Natural killer cell (primary cell): Measurements from ENCODE around the gene TMEM131. TPM values are rescaled to one million over a fixed set of nuclear protein-coding genes. Genes with fewer than 3 reads are reported as not detected.

Source experiments
- ATAC-seq, 3 donors: fragments of 150-1000 bp in 2 of 3; fragments of 200-7000 bp in 1 of 3; cut with Tn5 transposase; 1 replicate in 1 of 3; 2 replicates in 2 of 3; pipeline ENCODE4 v1.10.0; 2021; ENCODE audit warnings: mild to moderate bottlenecking in 2 of 3, moderate library complexity in 2 of 3
- DNase-seq, 2 donors: peaks; one replicate each; pipeline versions ENCODE4 v3.0.0 to v3.0.0-alpha.2; 2013 to 2021; ENCODE audit warnings: mixed read lengths in 1 of 2
- H3K27ac ChIP-seq: one replicate; pipeline ENCODE4 v1.5.1; 2013; ENCODE audit warnings: mild to moderate bottlenecking, low read length
- H3K27me3 ChIP-seq: one replicate; pipeline ENCODE4 v1.6.1; 2013; ENCODE audit warnings: low read length; ENCODE audit not compliant: control insufficient read depth, insufficient read depth
- H3K36me3 ChIP-seq: one replicate; pipeline ENCODE4 v1.6.1; 2013; ENCODE audit warnings: low read length; ENCODE audit not compliant: control insufficient read depth, insufficient read depth
- H3K4me1 ChIP-seq: one replicate; pipeline ENCODE4 v1.6.1; 2013; ENCODE audit warnings: low read length; ENCODE audit not compliant: control insufficient read depth, insufficient read depth
- H3K4me3 ChIP-seq: one replicate; pipeline ENCODE4 v1.5.1; 2013; ENCODE audit warnings: low read length
- H3K9me3 ChIP-seq: one replicate; pipeline ENCODE4 v1.6.1; 2013; ENCODE audit warnings: low read length; ENCODE audit not compliant: control insufficient read depth, insufficient read depth
- H3K27ac Mint-ChIP-seq, 2 donors: one replicate each; pipeline ENCODE4 v1.8.0; 2022; ENCODE audit warnings: mild to moderate bottlenecking in 2 of 2, mixed read lengths in 2 of 2, moderate library complexity in 1 of 2
- H3K27me3 Mint-ChIP-seq, 2 donors: one replicate each; pipeline ENCODE4 v1.8.0; 2022; ENCODE audit warnings: low read depth in 2 of 2, mixed read lengths in 2 of 2
- H3K36me3 Mint-ChIP-seq: one replicate; pipeline ENCODE4 v1.8.0; 2022; ENCODE audit warnings: mixed read lengths
- H3K4me1 Mint-ChIP-seq, 2 donors: one replicate each; pipeline ENCODE4 v1.8.0; 2022; ENCODE audit warnings: mixed read lengths in 2 of 2
- H3K4me3 Mint-ChIP-seq: one replicate; pipeline ENCODE4 v1.8.0; 2022; ENCODE audit warnings: mild to moderate bottlenecking, moderate library complexity, mixed read lengths
- H3K9me3 Mint-ChIP-seq, 2 donors: one replicate each; pipeline ENCODE4 v1.8.0; 2022; ENCODE audit warnings: mixed read lengths in 2 of 2
- WGBS: methylation state at CpG from one replicate; pipeline ENCODE4 v1.1.7; 2013; ENCODE audit warnings: missing lambda C conversion rate; ENCODE audit not compliant: insufficient coverage; 5-methylcytosine and 5-hydroxymethylcytosine counted together
- intact Hi-C: fragments of 100-400 bp; cut with micrococcal nuclease; formaldehyde crosslinking; loops from one replicate; pipeline ENCODE4 v1.14.2; 2022
- total RNA-seq, 4 donors: library from RNA; stranded (reverse); fragments of 120-200 nt in 1 of 4; gene quantifications; one replicate each; pipeline versions ENCODE4 v1.2.3 to v1.2.4, GENCODE V29; 2013 to 2022
- TF ChIP-seq, protein P1 (sequence below): fragments of 200-600 bp; IDR thresholded peaks from one replicate; pipeline ENCODE4 v1.8.0; 2022; ENCODE audit warnings: antibody characterized with exemption

Gene TMEM131
- total RNA-seq, 3 donors from 2014 or later (not counting 1 experiment from before 2014, with no cell fraction given), result 44.8 to 72.1 (median 67.1) TPM

DNA sequence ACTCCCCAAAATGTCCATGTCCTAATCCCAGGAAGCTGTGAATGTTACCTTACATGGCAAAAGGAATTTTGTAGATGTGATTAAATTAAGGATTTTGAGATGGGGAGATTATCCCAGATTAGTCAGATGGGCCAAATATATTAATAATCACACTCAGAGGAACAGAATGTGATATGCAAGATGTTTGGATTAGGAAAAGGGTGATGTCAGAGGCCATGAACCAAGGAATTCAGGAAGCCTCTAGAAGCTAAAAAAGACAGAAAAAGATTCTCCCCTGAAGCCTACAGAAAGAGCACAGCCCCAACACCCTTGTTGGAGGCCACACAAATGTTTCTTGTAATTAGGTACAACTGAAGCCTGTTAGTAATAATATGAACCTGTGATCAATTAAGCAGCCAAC is 13.1 kb downstream of the TMEM131 start:
- H3K9me3 ChIP-seq, result peaks cover 10% of the 10 kb centered on the region
- no peaks in the 10 kb centered on the region for H3K27me3 ChIP-seq
- H3K9me3 Mint-ChIP-seq, result no peaks in the 10 kb centered on the region
- intact Hi-C loops, result no loop called here
- H3K27ac ChIP-seq, result no peak overlapping the region
- no peak overlapping the region for H3K4me3 Mint-ChIP-seq
- H3K27ac Mint-ChIP-seq, result no peak overlapping the region
- no peaks in the 10 kb centered on the region for H3K27me3 Mint-ChIP-seq
- H3K4me1 ChIP-seq, result no peaks in the 10 kb centered on the region
- TF ChIP-seq, protein P1, sequence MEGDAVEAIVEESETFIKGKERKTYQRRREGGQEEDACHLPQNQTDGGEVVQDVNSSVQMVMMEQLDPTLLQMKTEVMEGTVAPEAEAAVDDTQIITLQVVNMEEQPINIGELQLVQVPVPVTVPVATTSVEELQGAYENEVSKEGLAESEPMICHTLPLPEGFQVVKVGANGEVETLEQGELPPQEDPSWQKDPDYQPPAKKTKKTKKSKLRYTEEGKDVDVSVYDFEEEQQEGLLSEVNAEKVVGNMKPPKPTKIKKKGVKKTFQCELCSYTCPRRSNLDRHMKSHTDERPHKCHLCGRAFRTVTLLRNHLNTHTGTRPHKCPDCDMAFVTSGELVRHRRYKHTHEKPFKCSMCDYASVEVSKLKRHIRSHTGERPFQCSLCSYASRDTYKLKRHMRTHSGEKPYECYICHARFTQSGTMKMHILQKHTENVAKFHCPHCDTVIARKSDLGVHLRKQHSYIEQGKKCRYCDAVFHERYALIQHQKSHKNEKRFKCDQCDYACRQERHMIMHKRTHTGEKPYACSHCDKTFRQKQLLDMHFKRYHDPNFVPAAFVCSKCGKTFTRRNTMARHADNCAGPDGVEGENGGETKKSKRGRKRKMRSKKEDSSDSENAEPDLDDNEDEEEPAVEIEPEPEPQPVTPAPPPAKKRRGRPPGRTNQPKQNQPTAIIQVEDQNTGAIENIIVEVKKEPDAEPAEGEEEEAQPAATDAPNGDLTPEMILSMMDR, result no peak
- peaks cover 2% of the 10 kb centered on the region for H3K36me3 ChIP-seq
- H3K36me3 Mint-ChIP-seq, result no peaks in the 10 kb centered on the region
- H3K4me3 ChIP-seq, result no peak overlapping the region
- H3K4me1 Mint-ChIP-seq, result peaks cover 50 to 54% of the 10 kb centered on the region in 2 donors
- ATAC-seq, result no peak
- no peak for DNase-seq

DNA sequence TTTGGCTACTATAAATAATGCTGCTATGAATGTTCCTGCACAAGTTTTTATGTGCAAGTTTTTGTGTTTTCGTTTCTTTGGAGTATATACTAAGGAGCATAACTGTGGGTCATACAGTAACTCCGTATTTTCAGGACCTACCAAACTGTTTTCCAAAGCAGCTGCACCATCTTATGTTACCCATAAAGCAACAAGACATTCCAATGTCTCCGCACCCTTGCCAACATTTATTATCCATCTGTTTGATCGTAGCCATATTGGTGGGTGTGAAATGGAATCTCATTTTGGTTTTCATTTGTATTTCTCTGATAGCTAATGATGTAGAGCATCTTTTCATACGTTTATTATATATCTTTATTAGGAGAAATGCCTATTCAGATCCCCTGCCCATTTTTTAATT is 13.8 kb downstream of the TMEM131 start:
- Mint-ChIP-seq H3K4me1 (peaks cover 52 to 53% of the 10 kb centered on the region in 2 donors), H3K36me3 (no peaks in the 10 kb centered on the region), H3K27ac (no peak overlapping the region), H3K9me3 (no peaks in the 10 kb centered on the region), H3K27me3 (no peaks in the 10 kb centered on the region), H3K4me3 (no peak overlapping the region)
- Histone ChIP-seq H3K27ac (no peak overlapping the region), H3K4me3 (no peak overlapping the region), H3K4me1 (no peaks in the 10 kb centered on the region), H3K36me3 (peaks cover 2% of the 10 kb centered on the region), H3K27me3 (no peaks in the 10 kb centered on the region), H3K9me3 (peaks cover 10% of the 10 kb centered on the region)
- no peak for ATAC-seq
- intact Hi-C loops, result no loop called here
- 100% methylated on average over 2 of the region's 5 CpGs for WGBS
- TF ChIP-seq, protein P1, result no peak
- no peak for DNase-seq

DNA sequence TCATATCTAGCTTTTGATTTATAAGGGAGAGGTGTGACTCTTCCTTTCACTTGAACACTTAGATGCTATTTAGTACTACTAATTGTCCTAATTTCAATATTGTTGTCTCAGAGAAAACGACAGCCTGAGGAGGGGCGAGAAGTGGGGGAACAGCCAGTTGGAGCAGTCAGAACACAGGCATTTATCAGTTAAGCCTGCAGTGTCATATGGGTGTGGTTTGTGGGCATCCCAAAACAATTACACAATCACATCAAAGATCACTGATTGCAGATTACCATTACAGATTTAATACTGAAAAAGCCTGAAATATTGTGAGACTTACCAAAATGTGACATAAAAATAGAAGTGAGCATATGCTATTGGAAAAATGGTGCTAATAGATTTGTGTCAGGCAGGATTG is 15.8 kb downstream of the TMEM131 start:
- H3K4me3 ChIP-seq, result no peak overlapping the region
- H3K27ac Mint-ChIP-seq, result peak overlapping the region; percentile 3 to 16
- H3K27ac ChIP-seq, result no peak overlapping the region

DNA sequence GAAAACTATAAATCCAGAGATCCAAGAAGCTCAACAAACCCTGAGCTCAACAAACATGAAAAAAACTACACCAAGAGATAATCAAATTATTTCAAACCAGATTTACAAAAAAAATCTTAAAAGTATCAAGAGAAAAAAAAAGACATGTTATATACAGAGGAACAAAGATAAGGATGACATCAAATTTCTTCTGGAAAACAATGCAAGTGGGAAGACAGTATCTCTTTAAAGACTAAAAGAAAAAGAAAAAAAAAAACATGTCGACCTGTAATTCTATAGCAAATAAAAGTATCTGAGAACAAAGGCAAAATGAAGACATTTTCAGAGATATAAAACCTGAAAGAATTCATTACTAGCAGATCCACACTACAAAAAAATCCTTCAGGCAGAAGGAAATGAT is 21.3 kb downstream of the TMEM131 start:
- no peak for ATAC-seq
- H3K36me3 Mint-ChIP-seq, result peaks cover 19% of the 10 kb centered on the region
- DNase-seq, result no peak
- intact Hi-C loops, result no loop called here
- Histone ChIP-seq H3K36me3 (no peaks in the 10 kb centered on the region), H3K27ac (no peak overlapping the region), H3K27me3 (no peaks in the 10 kb centered on the region), H3K4me1 (no peaks in the 10 kb centered on the region), H3K9me3 (peaks cover 10% of the 10 kb centered on the region), H3K4me3 (no peak overlapping the region)
- WGBS, result no CpG with 5 or more reads among the region's 1 CpG
- H3K27ac Mint-ChIP-seq, result no peak overlapping the region
- H3K4me1 Mint-ChIP-seq, result peaks cover 53 to 75% of the 10 kb centered on the region in 2 donors
- peaks cover 7 to 8% of the 10 kb centered on the region in 2 donors for H3K9me3 Mint-ChIP-seq
- no peak overlapping the region for H3K4me3 Mint-ChIP-seq
- TF ChIP-seq, protein P1, result no peak
- H3K27me3 Mint-ChIP-seq, result no peaks in the 10 kb centered on the region

More for the DNA sequence above, 15.8 kb downstream of the TMEM131 start:
- Histone ChIP-seq H3K36me3 (peaks cover 2% of the 10 kb centered on the region), H3K9me3 (peaks cover 10% of the 10 kb centered on the region), H3K4me1 (no peaks in the 10 kb centered on the region), H3K27me3 (no peaks in the 10 kb centered on the region)
- TF ChIP-seq, protein P1, result no peak
- intact Hi-C loops, result no loop called here
- Mint-ChIP-seq H3K9me3 (peaks cover 0 to 2% of the 10 kb centered on the region in 2 donors), H3K4me1 (peaks cover 47 to 67% of the 10 kb centered on the region in 2 donors), H3K27me3 (no peaks in the 10 kb centered on the region), H3K36me3 (peaks cover 4% of the 10 kb centered on the region), H3K4me3 (no peak overlapping the region)
- peak in 1 of 3 donors; percentile 64 for ATAC-seq
- WGBS, result 52% methylated on average over 2 of the region's 2 CpGs
- no peak for DNase-seq
